ENCODE data around the gene XNDC1N.

Gene XNDC1N, protein sequence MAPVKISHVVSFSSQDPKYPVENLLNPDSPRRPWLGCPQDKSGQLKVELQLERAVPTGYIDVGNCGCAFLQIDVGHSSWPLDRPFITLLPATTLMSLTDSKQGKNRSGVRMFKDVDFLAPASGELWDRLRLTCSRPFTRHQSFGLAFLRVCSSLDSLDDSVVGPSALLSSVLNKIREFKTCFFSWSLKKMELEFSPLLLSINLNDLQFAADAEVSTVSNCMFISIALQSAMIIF

DNA sequence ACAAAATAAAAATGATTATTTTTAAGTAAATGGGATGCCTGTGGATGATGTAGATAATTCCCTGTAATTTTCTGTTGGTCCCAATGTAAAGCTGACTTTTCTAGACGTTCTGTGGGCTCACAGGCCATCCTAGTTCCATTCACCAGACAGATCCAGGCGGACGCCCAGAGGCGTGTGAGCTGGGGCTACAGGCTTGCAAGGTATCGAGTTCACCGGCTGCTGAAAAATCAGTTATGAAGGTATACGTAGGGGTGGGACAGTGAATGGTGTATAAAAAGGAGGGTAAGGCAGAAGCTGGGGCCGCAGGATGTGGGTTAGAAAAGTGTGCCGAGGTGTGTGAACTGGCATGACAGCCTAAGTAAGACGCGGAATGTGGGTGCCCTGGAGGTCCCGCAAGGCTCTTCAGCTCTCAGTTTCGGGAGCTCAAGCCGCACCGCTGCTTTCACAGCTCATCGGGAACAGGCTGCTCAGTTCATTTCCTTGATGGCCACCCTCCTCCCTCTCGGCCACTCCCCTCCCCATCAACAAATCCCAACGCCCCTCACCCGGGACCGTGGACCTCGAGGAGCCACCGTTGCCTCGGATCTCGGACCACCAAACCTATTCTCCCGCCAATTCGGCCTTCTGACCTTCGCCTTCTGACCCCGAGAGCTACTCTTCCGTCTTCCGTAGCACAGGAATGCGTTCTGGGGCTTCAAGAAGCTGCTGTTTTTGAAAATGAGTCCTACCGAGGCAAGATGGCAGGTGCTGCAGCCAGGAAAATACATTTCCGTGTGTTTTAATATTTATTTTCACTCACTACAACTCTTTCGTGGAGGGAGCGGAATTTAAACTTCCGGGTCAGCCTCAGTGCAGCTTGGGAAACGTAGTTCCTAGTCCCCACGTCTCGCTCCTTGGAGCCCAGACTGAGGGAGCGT lies at the start of gene XNDC1N:
TSS of gene XNDC1N (minus strand) at position 775 of the 917 bp plus-strand sequence. CDS start 5,241 bp downstream, outside the sequence.
- FAIRE-seq (no peak), DNase-seq (ENCODE audit: low spot score) (peak; percentile 88)

DNA sequence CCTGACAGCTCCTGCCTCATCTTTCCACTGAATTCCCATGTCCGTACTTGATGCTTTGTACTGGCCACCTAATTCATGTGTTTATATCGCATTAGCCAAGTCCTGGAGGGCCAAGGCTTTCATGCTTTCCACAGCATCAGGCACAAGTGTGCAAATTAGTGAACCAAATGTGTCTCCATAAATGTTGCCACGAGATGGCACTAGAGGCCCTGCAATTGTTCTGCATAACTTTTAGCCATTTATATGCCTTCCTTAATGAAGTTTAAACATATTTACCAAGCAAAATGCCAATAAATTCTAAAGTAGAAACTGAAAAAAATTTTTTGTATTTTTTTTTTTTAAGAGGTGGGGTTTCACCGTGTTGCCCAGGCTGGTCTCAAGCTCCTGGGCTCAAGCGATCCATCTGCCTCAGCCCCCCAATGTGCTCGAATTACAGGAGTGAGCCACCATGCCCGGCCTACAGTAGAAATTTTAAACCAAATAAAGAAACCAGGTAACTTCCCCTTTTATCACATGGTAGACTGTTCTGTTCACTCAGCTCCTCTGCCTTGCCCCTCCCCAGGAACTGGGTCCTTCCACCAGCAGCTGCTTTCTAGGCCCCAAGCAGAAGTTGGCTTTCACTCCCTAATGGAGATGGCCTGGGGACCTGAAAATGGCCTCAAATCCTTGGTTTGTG lies 49.5 kb upstream of the XNDC1N start:
- DNase-seq (ENCODE audit: low spot score), result peak; percentile 57

DNA sequence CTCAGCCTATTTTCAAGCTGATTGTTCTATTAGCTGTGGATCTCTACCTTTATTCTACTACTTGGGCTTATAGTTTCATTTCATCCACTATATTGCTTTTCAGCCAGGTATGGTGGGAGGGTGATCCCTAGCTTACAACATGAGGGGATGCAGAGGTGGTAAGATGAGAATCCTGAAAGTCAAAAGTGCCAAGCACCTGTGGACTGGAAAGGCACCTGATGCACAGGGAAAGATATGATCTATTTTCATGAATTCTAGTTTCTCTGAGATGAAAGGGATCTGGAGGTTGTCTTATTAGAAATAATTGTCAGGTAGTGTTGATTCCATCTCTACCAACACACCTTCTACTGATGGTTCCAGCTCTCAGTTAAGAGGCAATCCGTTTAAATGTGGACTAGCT lies 48.7 kb upstream of the XNDC1N start:
- no peak for FAIRE-seq
- DNase-seq (ENCODE audit: low spot score), result no peak

More for the DNA sequence above, 49.5 kb upstream of the XNDC1N start:
- no peak for FAIRE-seq

DNA sequence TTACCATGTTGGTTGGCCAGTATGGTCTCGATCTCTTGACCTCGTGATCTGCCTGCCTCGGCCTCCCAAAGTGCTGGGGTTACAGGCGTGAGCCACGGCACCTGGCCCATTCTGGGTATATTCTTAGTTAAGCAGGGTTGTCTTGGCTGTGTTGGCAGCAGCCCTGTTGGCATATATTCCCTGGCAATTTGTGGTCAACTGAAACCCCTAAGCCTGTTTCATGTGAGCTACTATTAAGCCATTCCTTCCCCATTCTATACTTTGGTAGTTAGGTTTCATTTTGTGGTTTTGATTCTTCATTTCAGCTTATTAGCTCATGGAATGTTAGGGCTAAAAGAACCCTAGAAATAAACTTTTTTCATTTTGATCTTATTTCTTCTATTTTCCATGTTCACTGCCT lies 48.2 kb upstream of the XNDC1N start:
- no peak for FAIRE-seq
- DNase-seq (ENCODE audit: low spot score), result no peak

DNA sequence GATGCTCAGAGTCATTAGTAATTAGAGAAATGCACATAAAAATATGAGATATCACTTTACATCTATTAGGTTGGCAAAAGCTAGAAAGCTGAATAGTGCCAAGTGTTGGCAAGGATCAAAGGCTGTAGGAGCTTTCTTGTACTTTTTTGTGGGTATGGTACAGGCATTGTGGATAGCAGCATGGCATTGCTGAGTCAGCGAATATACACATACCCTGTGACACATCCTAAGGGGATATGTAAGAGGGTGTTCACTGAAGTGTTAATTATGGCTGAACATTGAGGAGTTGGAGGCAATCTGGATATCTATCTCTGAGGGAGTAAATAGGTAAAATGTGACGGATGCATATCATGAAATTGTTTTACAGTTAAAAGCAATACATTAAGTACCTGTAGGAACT lies 43.3 kb upstream of the XNDC1N start:
- FAIRE-seq, result no peak
- no peak for DNase-seq (ENCODE audit: low spot score)

DNA sequence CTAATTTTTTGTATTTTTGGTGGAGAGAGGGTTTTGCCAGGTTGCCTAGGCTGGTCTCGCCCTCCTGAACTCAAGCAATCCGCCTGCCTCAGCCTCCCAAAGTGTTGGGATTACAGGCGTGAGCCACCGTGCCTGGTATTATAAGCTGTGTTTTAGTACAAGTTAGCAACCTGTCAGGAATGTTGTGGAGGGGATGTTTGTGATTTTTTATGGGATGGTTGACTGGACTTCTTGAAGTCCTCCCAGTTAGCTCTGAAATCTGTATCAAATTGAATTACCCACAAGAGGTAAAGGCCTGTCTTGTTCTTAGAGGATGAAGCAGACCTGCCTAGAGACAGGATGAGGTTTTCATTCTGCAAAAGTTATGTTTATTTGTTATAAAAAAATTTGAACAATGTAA lies 36.2 kb upstream of the XNDC1N start:
- DNase-seq (ENCODE audit: low spot score) (no peak), FAIRE-seq (no peak)

DNA sequence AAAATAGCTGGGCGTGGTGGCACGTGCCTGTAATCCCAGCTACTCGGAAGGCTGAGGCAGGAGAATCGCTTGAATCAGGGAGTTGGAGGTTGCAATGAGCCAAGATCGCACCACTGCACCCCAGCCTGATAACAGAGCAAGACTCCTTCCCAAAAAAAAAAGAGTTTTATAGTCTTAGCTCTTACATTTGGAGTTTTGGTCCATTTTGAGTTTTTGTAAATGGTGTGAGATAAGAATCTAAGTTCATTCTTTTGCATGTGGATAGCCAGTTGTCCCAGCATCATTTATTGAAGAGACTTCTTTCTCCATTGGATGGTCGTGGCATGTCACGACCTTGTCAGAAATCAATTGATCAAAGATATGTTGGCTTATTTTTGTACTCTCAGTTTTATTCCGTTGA lies 35.1 kb upstream of the XNDC1N start:
- FAIRE-seq (no peak), DNase-seq (ENCODE audit: low spot score) (no peak)

DNA sequence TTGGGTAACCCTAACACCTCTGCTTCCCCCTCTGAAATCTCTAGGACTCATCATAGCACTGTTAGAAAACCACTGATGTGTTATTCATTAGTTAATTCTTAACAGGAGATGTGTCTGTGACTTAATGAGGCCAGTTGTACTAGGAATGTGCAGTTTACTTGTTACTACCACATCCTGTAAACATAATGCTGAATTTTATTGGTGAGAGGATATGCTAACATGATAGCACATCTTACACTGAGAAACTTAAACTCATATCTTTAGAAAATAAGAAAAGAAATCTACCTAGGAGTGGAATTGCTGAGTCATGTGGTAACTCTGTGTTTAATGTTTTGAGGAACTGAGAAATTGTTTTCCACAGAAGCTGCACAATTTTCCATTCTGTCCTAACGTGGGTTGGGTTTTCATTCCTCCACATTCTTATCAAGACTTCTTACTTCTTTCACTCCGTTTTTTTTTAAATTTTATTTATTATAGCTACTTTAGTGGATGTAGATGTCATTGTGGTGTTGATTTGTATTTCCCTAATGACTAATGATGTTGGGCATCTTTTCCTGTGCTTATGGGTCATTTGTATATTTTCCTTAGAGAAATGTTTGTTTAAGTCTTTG lies 34.1 kb upstream of the XNDC1N start:
- DNase-seq (ENCODE audit: low spot score) (no peak), FAIRE-seq (no peak)

DNA sequence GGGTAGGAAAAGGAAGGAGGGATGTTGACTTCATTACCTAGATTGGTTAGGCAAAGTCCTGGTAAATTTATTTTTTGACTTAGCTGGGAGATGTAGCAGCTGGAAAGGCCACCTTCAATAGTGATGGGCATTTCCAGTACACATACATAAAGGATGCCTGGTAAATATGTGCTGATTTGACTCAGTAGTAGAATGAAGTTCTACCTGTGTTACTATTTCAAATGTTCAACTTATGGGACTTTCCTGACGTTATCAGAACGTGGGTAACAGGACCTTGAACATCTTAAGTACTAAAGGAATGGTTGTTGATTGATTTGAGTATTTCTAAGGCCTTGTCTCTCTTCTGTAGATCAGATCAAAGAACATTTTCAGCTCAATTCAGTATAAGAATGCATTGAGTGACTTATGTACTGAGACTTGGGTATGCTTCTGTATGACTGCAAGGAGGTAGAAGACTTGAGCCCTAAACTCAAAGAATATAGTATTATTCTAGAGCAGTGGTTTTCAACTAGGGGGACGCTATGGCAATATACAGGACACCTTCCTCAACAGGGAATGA lies 27.6 kb upstream of the XNDC1N start:
- DNase-seq (ENCODE audit: low spot score) (no peak), FAIRE-seq (no peak)

DNA sequence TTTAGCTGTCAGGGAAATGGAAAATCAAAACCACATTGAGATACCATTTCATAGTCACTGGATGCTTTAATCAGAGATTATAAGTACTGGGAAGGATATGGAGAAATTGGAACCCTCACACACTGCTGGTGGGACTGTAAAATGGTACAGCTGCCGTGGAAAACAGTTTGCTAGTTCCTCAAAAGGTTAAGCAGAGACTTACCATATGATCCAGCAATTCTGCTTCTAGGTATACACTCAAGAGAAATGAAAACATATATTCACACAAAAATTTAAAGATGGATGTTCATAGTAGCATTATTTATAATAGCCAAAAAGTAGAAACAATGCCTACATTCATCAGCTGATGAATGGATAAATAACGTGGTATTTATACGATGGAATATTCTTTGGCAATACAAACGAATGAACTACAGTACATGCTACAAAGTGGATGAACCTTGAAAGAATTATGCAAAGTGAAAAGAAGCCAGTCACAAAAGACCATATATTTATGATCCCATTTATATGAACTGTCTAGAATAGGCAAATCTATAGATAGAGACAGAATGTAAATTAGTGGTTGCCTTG lies 23.4 kb upstream of the XNDC1N start:
- DNase-seq (ENCODE audit: low spot score) (no peak), FAIRE-seq (no peak)

DNA sequence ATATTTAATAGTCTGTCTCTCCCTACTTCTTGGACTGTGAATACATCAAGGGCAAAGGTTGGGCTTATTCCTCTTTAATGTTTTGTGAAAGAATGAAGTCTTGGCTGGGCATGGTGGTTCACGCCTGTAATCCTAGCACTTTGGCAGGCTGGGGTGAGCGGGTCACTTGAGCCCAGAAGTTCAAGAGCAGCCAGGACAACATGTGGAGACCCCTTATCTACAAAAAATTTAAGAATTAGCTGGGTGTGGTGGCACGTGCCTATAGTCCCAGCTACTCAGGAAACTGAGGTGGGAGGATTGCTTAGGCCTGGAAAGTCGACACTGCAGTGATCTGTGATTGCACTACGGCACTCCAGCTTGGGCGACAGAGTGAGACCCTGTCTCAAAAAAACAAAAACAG lies 20.6 kb upstream of the XNDC1N start:
- DNase-seq (ENCODE audit: low spot score), result no peak
- no peak for FAIRE-seq

DNA sequence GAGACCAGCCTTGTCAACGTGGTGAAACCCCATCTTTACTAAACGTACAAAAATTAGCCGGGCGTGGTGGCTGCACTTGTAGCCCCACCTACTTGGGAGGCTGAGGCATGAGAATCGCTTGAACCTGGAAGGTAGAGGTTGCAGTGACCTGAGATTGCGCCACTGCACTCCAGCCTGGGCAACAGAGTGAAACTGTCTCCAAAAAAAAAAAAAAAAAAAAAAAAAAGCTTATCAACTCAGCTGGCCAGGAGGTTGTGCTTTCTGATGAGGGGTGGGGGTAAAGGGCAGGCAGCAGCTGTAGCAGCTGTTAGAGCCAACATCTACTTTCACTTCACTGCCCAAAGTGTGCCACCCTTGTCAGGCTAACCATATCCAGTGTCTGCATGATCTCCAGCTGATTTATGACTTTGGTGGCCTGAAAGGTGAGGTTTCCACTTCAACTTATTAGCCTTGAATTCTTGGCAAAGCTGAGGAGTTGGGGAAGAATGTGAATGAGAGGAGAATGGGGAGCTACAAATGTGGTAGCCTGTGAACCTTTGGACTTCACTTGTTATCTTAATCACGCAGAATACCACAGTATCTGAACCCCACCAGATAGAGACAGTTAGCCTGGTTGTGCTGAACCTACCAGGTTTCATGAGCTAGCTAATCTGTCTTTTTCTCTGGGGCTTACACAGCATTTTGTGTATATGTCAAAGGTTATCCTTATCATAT lies 20.1 kb upstream of the XNDC1N start:
- DNase-seq (ENCODE audit: low spot score), result no peak

DNA sequence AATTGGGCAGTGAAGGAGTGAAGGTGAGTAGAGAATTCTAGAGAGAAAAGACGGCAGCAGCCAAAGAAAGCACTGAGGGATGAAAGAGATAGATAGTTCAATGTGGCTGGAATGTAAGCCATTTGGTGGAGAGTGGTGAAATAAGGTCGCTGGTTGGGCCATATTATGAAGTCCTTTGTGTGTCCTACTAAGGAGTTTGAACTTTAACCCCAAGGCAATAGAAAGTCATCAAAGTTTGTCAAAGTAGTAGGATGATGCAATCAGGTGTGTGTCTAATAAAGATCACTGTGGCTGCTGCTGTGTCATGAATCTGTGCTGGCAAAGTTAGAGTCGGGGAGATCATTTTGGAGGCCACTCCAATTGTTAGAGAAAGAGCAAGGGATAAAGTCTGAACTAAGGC lies 19.1 kb upstream of the XNDC1N start:
- FAIRE-seq (no peak), DNase-seq (ENCODE audit: low spot score) (no peak)

More for the DNA sequence above, 20.1 kb upstream of the XNDC1N start:
- no peak for FAIRE-seq

DNA sequence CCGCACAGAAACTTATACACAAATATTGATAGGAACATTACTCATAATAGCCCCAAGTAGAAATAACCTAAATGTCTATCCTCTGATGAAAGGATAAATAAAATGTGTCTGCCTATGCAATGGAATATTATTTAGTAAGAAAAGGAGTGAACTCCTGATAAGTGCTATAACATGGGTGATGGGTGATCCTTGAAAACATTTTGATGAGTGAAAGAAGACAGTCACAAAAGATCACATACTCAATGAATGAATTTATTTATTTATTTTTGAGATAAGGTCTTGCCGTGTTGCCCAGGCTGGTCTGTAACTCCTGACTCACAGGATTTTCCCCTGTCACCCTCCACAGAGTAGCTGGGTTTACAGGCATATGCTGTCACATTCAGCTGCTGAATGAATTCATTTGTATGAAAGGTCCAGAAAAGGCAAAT lies 17.8 kb upstream of the XNDC1N start:
- no peak for DNase-seq (ENCODE audit: low spot score)
- FAIRE-seq, result no peak

DNA sequence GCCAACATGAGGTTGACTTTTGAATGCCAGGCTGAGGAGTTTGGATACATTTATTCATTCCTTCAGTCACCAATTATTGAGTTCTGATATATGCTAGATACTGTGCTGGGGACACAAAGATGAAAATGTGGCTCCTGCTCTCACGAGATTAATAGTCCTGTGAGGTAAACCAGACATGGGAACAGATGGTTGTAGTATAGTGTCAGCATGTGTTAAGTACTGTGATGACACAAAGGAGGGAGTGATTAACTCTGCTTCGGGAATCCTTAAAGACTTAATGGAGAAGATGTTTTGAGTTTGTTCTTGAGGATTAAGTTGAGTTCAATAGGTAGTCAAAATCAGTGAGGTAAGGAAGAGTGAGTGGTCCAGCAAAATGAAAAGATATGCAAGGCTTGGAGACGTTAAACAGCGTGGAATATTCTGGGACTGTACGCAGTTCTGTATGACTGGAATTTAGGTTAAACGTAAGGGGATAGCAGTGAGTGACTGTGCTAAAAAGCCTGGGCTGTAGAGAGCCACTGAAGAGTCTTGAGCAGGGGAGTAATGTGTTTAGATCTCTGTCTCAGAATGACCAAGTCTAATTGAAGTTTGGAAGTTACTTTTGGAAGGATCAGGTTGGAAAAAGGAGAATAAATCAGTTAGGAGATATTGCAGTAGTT lies 12.3 kb upstream of the XNDC1N start:
- FAIRE-seq (no peak), DNase-seq (ENCODE audit: low spot score) (no peak)

DNA sequence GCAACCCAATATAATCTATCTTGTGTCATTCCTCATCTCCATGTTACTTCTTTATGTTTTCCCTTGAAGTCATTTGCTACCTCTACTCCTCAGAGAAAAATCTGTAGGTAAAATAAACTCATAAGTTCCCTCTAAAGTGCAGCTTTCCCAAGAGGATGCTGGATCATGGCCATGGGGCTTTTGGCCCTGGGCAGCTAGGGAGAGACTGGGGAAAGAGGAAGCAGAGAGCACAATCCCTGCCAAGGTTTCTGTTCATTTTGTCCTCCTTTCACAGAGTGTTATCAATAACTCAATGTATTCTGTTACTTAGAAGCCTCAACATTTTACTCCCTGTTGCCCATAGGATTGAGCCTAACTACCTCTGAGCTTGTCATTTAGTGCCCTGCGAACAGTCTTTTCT lies 9.4 kb upstream of the XNDC1N start:
- no peak for DNase-seq (ENCODE audit: low spot score)
- no peak for FAIRE-seq

DNA sequence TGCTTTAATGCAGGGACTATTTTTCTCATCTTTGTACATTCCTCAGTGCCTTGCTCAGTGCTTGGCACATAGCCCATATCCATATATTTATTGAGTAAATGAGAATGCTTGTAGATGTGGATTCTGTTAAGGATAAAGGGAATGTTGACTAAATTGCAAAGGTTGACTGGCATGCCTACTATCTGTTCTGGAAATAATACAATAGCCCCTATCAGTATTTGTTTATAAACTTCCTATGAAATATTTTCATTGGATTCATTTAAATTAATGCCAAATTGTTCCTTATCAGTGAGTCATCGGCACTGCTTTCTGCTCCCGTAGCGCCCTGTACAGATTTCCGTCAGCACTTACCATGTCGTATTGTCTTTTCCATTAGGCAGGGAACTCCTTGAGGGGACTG lies 8.4 kb upstream of the XNDC1N start:
- DNase-seq (ENCODE audit: low spot score) (no peak), FAIRE-seq (no peak)

DNA sequence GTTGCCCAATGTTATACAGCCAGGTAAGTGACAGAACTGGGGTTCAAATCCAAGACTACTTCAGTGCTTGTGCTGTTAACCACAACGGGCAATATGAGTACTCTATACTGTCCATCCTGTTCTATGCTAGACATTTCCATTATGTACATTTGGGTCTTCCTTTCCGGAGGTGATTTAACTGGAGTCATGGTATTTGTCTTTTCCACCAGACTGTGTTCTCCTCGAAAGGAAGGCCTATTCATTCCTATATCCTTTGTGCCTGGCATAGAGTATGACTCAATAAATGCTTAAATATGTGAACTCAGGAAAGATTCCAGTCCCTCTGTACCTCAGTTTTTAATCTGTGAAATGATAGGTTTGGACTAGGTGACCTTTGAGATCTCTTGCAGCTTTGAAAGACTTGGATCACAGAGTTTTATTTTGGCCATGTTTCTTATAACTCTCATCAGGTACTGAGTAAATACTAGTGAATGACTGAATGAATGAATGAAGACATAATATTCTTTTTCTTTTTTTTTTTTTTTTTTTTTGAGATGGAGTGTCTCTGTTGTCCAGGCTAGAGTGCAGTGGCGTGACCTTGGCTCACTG lies 7.0 kb upstream of the XNDC1N start:
- DNase-seq (ENCODE audit: low spot score) (no peak), FAIRE-seq (no peak)

DNA sequence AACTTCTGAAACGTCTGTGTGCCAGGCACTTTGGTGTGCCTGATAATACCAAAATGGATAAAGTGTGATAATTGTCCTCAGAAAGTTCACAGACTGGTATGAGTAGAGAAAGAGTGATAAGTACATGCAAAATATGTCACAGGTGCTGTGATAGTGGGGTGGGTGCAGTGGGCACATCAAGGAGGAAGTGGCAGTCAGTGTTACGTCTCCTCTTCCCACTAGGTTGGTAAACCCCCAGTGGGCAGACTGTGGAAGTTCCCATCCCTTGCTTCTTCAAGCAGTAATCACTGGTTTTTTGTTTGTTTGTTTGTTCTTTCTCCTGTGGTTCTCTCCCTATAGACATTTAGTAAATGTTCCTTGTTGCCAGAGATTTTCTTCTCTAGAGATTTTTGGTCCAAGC lies 5.8 kb upstream of the XNDC1N start:
- no peak for DNase-seq (ENCODE audit: low spot score)

More for the DNA sequence above, 5.8 kb upstream of the XNDC1N start:
- FAIRE-seq, result no peak
